NB4 (cell line): ENCODE data around the gene ARID4A.
A peak's percentile ranks its signal among the peaks of the same experiment; 100 is the strongest.

Source experiments
- DNase-seq: peaks from one replicate; pipeline ENCODE4 v3.0.0; 2010; ENCODE audit warnings: low read depth
- H3K4me3 ChIP-seq: one replicate; pipeline ENCODE4 v1.5.1; 2011; ENCODE audit warnings: mild to moderate bottlenecking, low read depth, low read length, moderate library complexity
- MAX ChIP-seq: IDR thresholded peaks from 2 replicates; pipeline ENCODE4 v1.6.1; 2011; ENCODE audit warnings: low read depth, low read length
- MYC ChIP-seq: IDR thresholded peaks from 2 replicates; pipeline ENCODE4 v1.6.1; 2011; ENCODE audit warnings: low read depth, low read length
- POLR2A ChIP-seq: IDR thresholded peaks from 2 replicates; pipeline ENCODE4 v1.6.1; 2011; ENCODE audit warnings: mild to moderate bottlenecking; ENCODE audit not compliant: insufficient read length; ENCODE audit errors: extremely low read depth
- TF ChIP-seq, protein P1 (sequence below): IDR thresholded peaks from one replicate; pipeline ENCODE4 v1.5.1; 2012; ENCODE audit warnings: low read depth, low read length

The ARID4A gene

DNA sequence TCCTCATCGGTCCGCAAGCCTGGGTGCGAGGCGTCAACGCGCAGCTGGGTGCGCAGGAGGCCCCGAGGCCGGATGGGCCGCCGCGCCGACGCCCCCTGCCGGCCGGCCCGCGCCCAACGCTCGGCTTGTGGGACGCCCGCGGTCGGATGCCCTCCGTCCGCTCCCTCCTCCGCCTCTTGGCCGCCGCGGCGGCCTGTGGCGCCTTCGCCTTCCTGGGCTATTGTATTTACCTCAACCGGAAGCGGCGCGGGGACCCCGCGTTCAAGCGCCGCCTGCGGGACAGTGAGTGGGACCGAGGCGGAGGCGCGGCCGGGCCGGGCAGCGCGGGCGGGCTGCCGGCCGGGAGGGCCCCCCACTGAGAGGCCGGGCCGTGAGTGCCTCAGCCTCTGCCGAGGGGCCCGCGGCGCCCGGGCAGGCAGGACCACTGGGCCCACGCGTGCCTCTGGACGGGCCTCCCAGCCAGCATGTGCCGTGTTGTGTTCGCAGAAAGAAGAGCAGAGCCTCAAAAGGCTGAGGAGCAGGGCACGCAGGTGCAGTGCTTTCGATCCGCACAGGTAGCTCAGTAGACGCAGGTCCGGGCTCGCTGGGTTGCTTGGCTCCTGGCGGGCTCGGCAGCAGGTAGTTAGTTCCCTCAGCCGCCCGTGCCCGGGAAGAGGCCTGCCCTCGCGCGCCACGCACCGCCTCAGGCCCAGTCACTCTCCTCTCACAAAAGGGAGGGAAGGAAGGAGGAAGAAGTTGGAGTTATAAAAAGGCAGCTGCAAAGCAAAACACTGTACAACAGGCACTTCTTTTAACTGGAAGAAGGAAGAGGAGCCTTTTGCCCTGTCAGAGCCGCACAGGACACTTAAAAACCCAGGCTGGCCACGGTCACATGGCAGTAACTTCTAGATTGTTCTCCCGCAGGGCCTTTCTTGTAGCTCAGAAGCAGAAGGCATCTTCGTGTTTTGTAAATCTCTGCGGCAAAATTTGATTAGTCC lies 97.7 kb downstream of the ARID4A start, which contains the start of gene TOMM20L:
TOMM20L (plus strand) TSS at position 119 of the 977 bp plus-strand sequence; CDS start at position 147, 28 bp downstream.
- peak; percentile 87 for DNase-seq
- TF ChIP-seq MYC (peak; percentile 58), MAX (peak; percentile 79), POLR2A (peak; percentile 42)
- TF ChIP-seq, protein P1, sequence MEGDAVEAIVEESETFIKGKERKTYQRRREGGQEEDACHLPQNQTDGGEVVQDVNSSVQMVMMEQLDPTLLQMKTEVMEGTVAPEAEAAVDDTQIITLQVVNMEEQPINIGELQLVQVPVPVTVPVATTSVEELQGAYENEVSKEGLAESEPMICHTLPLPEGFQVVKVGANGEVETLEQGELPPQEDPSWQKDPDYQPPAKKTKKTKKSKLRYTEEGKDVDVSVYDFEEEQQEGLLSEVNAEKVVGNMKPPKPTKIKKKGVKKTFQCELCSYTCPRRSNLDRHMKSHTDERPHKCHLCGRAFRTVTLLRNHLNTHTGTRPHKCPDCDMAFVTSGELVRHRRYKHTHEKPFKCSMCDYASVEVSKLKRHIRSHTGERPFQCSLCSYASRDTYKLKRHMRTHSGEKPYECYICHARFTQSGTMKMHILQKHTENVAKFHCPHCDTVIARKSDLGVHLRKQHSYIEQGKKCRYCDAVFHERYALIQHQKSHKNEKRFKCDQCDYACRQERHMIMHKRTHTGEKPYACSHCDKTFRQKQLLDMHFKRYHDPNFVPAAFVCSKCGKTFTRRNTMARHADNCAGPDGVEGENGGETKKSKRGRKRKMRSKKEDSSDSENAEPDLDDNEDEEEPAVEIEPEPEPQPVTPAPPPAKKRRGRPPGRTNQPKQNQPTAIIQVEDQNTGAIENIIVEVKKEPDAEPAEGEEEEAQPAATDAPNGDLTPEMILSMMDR = peak; percentile 31
- peak within 1 kb of the TSS; percentile 55 for H3K4me3 ChIP-seq

DNA sequence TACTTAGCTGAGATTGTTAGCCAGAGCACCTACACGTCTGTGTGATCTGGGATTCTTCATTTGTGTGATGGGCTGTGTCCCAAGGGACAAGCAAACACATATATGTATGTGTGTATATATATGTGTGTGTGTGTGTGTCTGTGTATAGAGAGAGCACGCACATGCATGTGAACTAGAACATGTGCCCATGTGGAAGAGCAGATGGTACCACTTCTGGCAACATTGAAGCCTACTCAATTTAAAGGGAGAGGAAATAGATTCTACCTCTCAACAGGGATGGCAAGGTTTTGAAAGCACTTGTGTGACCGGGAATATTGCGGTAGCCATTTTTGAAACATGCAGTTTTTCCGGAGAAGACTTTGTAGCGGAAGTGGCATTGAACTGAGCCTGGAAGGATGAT lies 98.8 kb downstream of the ARID4A start:
- no peak for DNase-seq
- no peak overlapping the region for H3K4me3 ChIP-seq
- TF ChIP-seq POLR2A = no peak
- TF ChIP-seq MYC = no peak
- no peak for TF ChIP-seq MAX
- TF ChIP-seq, protein P1 = no peak

DNA sequence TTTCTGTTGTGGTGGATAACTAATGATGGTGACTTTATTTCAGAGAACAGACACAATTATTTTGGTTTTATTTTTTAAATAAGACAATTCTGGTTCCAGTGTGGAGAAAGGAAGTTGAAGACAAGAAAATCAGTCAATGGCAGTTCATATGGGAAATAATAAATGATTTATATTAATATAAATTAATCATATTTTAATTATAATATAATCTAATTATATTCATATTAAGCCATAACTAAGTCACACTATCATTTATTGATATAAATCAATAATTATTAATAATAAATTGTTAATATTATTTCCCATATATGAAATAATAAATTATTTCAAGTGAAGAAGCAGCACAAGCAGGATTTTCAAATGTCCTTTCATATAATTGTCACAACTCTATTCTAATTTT lies 100.1 kb downstream of the ARID4A start:
- no peak for TF ChIP-seq MYC
- TF ChIP-seq, protein P1 = no peak
- no peak for TF ChIP-seq POLR2A
- TF ChIP-seq MAX = no peak
- no peak overlapping the region for H3K4me3 ChIP-seq
- DNase-seq = no peak

DNA sequence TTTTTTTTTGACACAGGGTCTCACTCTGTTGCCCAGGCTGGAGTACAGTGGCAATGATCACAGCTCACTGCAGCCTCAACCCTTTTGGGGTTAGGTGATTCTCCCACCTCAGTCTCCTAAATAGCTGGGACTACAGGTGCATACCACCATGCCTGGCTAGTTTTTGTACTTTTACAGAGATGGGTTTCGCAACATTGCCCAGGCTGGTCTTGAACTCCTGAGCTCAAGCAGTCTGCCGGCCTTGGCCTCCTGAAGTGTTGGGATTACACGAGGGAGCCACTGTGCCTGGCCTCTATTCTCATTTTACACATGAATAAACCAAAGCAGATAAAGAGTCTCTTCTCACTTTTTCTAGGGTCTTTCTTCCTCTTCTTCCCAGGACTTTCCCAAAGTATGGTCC lies 100.5 kb downstream of the ARID4A start:
- TF ChIP-seq, protein P1 = no peak
- no peak for TF ChIP-seq POLR2A
- TF ChIP-seq MYC = no peak
- TF ChIP-seq MAX = no peak
- no peak for DNase-seq
- H3K4me3 ChIP-seq = no peak overlapping the region

DNA sequence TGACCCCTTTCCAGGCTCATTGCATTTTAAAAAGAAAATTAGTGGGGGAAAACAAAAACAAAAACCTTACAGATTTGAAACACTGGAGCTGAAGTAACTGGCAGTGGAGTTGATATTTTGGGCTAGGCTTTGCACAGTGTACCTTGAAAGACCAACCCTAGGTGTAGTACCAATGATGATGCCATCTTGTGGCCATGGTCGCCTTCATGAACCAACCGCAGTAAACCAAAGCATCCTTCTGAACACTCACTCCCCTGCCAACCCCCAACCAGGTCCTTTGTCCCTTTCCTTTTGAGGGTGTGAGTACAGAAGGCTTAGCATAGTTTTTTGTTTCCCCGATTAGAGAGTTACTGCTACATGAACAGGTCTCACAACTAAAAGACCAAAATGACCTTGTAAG lies 103.2 kb downstream of the ARID4A start:
- no peak overlapping the region for H3K4me3 ChIP-seq
- peak; percentile 8 for DNase-seq
- TF ChIP-seq MYC (no peak), MAX (no peak), POLR2A (no peak)
- TF ChIP-seq, protein P1 = no peak
